Prostate gland (tissue), 2 donors: ENCODE results near the gene MXRA8.

Experiments
- POLR2A ChIP-seq: fragments of 450-650 bp; IDR thresholded peaks from one replicate; pipeline ENCODE4 v1.6.1; 2016; ENCODE audit warnings: antibody characterized with exemption, mild to moderate bottlenecking
- POLR2AphosphoS5 ChIP-seq: sonication (generic); formaldehyde crosslinking; IDR thresholded peaks from one replicate; pipeline ENCODE4 v1.6.1; 2017; ENCODE audit warnings: antibody characterized with exemption
- TF ChIP-seq, protein P1 (sequence below), 4 experiments: fragments of 200-600 bp in 2 of 4; fragments of 450-650 bp in 2 of 4; sonication (generic) in 2 of 4; IDR thresholded peaks; 1 replicate in 3 of 4; 2 replicates in 1 of 4; pipeline ENCODE4 v1.5.1; 2016 to 2019; ENCODE audit warnings: antibody characterized with exemption in 4 of 4, mild to moderate bottlenecking in 2 of 4, moderate library complexity in 2 of 4

DNA sequence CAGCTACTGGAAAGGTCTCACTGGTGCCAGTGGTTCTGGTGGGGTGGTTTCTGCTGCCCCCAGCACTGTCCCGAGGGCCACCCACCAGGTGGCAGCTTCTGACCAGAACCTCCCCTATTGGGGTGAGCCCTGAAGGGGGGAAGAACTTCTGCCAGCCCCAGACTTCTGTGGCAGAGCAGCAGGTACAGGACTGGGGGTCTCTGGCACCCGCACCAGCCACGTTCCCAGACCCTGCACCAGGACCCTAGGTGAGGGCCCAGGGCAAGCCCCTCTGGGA lies 48.3 kb downstream of the MXRA8 start:
- TF ChIP-seq POLR2A (no peak), POLR2AphosphoS5 (no peak)
- TF ChIP-seq, protein P1, sequence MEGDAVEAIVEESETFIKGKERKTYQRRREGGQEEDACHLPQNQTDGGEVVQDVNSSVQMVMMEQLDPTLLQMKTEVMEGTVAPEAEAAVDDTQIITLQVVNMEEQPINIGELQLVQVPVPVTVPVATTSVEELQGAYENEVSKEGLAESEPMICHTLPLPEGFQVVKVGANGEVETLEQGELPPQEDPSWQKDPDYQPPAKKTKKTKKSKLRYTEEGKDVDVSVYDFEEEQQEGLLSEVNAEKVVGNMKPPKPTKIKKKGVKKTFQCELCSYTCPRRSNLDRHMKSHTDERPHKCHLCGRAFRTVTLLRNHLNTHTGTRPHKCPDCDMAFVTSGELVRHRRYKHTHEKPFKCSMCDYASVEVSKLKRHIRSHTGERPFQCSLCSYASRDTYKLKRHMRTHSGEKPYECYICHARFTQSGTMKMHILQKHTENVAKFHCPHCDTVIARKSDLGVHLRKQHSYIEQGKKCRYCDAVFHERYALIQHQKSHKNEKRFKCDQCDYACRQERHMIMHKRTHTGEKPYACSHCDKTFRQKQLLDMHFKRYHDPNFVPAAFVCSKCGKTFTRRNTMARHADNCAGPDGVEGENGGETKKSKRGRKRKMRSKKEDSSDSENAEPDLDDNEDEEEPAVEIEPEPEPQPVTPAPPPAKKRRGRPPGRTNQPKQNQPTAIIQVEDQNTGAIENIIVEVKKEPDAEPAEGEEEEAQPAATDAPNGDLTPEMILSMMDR (IDR thresholded peaks at IDR 0.05): no peak
